Activated gamma-delta T cell treated with anti-CD3 and anti-CD28 coated beads, Interleukin-2, amount 50 U/mL, for 16 hours (primary cell): ENCODE data around the gene TOMM34.

Experiments
- DNase-seq: peaks from one replicate; pipeline ENCODE4 v3.0.0-alpha.2; 2020; ENCODE audit warnings: low read depth

Gene TOMM34, protein sequence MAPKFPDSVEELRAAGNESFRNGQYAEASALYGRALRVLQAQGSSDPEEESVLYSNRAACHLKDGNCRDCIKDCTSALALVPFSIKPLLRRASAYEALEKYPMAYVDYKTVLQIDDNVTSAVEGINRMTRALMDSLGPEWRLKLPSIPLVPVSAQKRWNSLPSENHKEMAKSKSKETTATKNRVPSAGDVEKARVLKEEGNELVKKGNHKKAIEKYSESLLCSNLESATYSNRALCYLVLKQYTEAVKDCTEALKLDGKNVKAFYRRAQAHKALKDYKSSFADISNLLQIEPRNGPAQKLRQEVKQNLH

DNA sequence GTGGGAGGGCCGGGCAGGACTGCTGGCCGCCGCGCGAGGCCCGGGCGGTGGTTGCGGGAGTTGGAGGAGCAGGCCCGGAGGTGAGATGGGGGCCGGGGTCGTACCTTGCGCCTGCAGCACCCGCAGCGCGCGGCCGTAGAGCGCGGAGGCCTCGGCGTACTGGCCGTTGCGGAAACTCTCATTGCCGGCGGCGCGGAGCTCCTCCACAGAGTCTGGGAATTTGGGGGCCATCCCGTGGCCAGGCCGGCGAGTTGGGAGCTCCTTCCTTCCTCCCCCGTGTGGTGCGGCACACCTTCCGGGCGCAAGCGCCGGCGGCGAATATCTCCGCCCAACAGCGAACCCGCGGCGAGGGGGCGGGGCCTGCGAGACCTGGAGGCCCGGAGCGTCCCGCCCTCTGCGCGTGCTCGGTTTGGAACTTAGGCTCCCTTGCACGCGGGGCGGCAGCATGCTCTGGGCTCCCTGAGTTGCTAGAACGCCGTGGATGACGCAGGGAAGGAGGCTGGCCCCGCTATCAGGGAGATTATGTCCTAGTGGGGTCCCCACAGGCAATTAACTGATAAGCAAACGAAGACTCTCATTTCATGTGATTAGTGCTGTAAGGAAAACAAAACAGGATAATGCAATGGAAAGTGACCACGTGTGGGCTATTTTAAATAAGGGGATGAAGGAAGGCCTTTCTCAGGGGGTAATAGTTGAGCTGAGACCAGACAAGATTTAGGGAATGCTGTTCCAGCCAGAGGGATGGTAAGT, at the start of gene TOMM34:
TOMM34 (minus strand) TSS at position 295 of the 750 bp plus-strand sequence; CDS start at position 231, 64 bp downstream.
- peak; percentile 92 for DNase-seq

DNA sequence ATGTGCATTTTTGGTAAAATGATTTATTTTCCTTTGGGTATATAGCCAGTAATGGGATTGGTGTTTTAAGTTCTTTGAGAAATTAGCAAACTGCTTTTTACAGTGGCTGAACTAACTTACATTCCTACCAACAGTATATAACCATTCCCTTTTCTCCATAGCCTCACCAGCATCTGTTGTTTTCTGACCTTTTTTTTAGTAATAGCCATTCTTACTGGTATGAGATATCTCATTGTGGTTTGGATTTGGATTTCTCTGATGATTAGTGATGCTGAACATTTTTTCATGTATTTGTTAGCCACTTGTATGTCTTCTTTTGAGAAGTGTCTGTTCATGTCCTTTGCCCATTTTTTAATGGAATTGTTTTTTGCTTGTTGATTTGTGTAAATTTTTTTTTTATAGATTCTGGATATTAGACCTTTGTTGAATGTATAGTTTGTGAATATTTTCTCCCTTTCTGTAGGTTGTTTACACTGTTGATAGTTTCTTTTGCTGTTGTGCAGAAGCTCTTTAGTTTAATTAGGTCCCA, 48.4 kb upstream of the TOMM34 start:
- DNase-seq = no peak

DNA sequence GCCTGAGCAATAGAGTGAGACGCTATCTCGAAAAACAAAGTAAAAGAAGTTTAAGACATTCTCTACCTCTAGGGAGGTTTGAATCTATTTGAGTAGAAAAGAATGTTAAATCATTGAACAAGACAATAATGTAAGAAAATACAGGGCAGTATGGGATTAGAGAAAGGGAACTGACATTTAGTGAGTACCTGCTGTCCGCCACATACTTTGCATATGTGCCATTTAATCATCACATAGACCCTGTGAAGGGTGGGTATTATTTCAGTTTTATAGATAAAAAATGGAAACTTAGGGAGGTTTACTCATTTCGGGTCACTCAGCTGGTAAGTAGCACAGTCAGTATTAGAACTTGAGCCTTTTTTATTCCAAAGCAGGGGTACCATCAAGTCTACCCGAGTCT, 37.5 kb upstream of the TOMM34 start:
- DNase-seq = no peak

DNA sequence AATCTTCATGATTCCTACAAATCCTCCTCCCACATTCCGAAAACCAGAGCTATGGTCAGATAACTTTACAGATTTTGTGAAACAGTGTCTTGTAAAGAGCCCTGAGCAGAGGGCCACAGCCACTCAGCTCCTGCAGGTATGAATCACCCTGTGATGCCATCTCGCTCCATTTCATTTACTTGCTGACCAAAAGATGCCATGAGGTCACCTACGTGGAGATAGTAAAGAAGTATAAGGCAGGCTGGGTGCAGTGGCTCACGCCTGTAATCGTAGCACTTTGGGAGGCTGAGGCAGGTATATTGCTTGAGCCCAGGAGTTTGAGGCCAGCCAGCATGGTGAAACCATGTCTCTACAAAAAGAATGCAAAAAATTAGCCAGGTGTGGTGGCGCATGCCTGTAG, 37.0 kb upstream of the TOMM34 start:
- no peak for DNase-seq

DNA sequence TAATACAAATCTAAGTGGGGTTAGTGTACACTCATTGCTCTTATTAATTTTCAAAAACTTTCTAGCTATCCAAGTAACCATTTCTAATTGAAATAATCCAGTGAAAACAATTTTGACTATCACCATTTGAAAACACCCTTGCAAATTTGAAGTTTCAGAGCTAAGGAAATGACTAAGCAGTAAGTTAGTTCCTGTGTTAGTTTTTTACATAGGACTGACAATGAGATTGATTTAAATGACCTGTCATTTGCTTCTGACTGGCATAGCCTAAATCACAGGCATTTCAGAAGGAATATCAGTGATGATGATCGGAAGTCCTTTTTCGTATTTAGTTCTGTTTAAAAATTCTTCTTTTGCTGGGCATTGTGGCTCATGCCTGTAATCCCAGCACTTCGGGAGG, 33.1 kb upstream of the TOMM34 start:
- no peak for DNase-seq

DNA sequence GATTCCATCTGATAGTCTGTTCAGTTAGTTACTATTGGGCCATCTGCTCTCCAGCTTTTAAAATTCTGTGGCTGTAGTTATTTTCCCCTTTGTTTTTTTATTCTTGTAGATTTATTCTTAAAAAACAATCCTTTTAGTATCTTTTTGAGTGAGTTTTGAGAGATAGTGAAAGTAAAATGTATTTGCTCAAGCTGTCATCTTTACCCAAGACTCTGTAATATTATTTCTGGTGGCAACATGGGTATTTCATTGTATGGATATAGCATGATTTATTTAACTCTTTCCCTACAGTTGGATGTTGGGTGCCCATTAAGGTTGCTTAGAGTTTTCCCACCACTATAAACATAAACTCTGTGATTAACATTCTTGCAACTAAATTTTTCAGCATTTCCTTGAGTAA, 30.8 kb upstream of the TOMM34 start:
- no peak for DNase-seq

DNA sequence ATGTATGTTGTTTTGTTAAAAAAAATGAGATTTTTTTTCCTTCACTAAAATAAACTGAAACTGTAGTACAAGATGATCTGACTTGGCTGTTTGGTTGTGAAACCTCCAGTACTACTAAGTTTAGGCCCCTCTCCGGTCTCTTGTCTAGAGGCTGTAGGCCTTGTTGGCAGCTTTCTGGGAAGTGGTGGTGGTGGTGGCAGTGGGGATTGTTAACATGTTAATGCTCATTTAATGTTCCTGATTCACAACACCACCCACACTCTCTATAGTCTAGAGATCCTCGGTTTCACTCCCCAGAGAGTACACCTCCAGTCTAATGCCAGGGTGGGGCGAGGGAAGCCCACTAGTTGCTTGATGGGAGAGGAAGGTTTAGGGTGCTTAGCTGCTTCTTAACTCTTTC, 30.2 kb upstream of the TOMM34 start:
- DNase-seq = no peak

DNA sequence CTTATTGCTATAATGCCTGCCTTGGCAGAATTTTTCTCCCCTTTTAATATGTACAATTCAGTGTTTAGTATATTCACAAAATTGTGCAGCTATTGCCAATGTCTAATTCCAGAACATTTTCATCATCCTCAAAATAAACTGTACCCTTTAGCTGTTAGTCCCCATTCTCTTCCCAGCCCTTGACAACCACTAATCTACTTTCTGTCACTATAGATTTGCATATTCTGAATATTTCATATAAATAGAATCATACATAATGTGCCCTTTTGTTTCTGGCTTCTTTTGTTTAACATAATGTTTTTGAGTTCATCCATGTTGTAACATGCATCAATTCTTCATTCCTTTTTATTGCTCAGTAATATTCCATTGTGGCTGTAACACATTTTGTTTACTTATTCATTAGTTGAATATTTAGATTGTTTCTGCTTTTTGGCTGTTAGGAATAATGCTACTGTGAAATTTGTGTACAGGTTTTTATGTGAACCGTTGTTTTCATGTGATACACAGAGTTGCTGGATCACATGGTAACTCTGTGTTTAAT, 28.5 kb upstream of the TOMM34 start:
- no peak for DNase-seq

DNA sequence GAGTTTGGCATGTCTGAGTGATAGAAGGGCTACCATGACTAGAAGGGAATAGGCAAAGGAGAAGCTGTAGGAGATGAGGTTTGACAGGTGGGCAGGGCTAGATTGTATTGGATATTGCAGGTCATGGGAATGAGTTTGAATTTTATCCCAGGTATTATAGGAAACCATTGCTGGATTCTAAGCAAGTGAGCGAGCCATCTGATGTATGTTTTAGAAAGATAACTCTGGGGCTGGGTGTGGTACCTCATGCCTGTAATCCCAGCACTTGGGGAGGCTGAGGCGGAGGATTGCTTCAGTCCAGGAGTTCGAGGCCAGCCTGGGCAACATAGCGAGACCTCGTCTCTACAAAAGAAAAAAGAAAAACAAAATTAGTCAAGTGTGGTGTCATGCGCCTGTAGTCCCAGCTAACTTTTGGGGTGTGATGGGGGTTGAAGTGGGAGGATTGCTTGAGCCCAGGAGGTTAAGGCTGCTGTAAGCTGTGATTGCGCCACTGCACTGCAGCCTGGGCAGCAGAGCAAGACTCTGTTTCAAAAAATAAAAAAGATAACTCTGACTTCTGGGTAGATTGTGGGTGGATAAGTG, 23.0 kb upstream of the TOMM34 start:
- no peak for DNase-seq

DNA sequence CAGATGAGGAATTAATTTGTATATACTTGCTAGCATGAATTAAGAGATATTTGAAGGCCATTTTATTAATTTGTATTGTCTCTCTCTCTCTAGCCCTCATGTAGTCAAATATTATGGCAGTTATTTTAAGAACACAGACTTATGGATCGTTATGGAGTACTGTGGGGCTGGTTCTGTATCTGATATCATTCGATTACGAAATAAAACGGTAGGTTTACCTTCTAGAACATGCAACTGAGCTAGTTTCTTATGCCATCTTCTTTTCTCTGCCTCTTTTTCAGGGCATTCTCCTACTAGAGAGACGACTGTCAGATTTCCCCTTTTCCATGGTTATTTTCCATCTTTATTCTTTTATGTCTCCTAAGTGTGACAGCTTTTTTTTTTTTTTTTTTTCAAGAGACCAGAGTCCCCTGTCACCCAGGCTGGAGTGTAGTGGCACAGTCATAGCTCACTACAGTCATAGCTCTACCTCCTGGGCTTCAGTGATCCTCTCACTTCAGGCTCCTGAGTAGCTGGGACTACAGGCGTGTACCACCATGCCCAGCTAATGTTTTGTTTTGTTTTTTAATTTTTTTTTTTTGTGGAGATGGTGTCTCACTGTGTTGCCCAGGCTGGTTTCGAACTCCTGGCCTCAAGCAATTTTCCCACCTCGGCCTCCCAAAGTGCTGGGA, 21.7 kb upstream of the TOMM34 start:
- no peak for DNase-seq

DNA sequence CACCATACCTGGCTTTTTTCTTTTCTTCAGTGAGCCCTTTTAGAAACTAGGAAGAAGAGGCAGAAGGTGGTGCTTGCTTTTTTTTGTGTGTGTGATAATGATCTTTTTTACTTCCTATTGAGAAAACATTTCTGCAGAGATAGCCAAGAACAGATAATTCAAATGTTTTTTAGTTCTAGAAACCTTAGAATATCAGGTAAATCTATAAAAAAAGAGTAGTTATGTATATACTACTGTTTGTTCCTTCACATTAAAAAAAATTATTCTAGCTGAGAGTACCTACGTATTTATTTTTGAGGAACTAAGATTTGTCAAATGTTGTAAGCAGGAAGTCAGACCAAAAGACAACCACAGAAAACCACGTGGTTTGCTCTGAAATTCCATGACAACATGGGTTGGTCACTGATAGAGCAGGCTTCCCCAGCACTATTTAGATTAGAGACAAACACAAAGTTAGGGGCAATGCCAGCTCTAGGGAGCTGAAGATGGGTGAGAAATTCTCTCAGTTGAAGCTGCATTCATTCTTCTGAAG, 19.0 kb upstream of the TOMM34 start:
- DNase-seq = no peak

DNA sequence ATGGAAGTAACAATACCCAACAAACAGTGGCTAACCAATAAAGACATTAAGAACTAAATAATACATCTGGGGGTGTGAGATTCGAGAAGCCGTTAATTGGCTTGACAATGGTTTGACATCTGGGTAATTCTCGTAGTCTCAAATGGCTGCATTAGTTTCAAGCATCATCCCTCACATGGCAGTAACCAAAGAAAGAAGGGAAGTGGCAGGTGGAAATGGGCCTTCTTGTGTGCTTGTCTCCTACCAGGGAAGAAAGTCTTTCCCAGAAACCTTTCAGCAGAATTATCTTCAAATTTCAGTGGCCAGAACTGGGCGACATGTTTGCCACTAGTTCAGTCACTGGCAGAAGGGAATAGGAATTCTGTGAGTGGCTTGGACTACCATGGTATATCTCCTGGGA, 16.5 kb upstream of the TOMM34 start:
- DNase-seq = no peak

DNA sequence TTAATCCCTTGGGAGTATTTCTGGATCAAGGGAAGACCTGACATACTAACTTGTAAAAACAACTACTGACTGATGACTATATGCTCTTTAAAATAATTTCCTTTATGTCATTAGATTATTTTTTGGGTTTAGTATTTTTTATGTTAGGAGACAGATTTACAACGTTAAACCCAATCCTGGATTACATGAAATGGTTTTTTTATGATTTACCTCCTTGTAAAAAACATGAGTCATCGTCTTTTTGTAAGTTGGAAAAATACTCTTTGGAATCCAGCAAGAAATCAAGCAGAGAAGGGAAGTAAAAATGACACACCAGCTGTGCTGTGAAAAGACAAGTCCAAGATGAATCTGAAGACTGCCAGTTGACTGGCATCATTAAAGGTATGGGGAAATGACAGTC, 12.9 kb upstream of the TOMM34 start:
- DNase-seq = no peak

DNA sequence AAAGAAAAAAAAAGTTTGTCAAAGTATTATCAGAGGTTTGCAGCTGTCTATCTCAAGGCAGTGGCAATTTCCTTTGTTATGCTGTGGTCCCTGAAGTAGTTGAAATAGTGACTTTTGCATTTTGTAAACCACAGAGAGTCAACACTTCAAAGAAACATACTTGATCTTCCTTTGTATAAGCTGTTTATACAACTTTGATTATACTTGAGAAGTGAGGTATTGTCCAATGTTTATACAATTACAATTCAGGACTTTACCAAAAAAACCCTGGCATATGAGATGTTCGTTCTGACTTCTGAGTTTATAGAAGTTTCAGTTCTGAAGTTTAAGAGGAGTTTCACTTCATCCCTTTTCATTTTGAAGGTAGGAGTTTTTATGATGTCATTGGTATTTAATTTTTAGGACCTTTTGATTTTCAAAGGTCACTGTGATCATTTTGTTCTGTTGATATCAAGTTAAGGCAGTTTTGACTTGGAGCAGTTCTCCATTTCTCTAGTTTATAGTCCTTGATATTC, 10.1 kb upstream of the TOMM34 start:
- no peak for DNase-seq

DNA sequence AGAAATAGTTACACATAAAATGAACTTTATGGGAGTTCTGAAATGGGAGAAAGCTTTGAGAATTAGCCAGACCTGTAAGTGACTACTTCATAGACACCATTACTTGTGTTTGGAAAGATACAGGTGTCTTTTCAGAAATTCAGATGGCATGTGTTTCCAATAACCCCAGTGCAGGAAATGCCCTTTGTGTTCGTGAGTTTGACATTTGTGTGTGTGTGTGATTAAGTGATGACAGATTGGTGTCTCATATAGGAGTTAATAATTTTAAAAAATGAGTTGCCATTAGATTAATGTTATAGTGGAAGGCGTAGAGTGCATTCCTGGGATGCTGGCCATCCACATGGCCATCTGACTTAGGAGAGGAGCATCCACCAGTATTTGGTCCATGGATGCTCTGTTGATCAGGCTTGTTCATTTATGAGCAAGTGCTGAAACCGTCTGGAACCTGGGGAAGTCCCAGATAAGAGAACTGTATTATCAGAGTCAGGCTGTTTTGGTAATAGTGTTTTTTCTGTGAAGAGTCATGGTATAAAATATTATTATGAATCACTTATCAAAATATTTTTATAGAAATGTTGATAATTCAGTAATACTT, 9.2 kb upstream of the TOMM34 start:
- DNase-seq = no peak

DNA sequence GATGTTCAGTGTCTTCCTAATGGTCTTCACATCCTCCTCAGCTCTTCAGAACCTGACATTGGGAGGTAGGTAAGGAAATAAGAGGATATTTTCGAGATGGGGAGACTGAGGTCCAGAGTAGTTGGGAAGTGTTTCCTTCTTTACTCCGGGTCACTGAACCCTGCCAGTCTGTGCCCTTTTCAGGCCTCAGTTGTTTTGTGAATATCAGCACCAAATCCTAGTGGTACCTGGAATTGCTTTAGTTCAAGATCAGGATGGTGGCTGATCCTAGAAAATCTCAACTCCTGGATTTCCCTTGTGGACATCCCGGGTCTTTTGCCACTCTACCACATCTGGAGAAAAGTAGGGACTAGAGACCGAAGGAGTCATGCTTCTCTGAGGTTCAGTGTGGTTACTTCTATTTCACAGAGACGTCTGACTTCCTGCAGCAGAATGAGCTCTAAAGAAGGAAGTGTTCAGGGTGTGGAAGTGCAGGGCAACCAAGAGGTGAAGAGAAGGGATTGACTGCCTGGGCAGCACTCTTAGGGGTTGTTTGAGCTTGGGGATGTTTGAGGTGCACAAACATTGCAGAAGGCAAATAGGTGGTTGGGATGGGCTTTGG, 7.1 kb upstream of the TOMM34 start:
- DNase-seq = no peak

DNA sequence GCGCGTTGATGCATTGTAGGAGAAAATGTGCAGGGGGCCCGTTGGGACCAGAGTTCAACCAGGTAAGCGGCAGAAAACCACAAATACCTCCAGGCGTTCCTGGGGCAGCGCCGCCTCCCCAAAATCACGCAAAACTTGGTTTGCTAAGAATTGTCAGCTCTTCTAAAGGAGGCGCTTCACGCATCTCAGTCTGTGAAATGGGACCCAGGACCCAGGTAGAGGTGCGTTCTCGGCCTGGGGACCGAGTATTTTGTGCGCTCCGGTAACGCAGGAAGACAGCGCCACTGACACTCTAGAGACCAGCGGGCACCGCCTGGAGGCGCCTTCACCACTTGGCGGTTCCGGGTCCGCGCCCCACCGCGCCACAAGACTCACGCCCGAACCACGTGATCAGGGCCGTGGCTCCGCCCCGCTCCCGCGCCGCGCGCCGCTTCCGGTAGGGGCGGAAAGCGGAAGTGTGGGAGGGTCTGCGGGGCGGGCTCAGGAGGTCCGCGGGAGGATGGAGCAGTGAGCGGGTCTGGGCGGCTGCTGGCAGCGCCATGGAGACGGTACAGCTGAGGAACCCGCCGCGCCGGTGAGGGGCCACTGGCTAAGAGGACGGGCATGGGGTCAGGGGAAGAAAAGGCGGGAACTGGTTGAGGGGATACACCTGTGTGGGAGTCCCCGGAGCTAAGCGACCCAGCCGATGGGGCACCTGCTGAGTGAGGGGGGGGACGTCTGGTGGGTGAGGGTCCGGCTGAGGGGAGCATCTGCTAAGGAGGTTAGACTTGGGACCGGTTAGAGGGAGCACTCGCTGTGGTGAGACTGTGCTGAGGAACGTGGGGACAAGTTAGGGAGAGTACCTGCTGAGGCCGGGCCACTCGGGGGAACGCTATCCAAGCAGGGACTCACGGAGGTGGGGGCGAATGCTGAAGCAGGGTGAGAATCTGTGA, 6.1 kb upstream of the TOMM34 start, which contains the start of gene STK4:
STK4 (plus strand) TSS at position 483 of the 932 bp plus-strand sequence; CDS start at position 540, 57 bp downstream.
- peak; percentile 91 for DNase-seq

DNA sequence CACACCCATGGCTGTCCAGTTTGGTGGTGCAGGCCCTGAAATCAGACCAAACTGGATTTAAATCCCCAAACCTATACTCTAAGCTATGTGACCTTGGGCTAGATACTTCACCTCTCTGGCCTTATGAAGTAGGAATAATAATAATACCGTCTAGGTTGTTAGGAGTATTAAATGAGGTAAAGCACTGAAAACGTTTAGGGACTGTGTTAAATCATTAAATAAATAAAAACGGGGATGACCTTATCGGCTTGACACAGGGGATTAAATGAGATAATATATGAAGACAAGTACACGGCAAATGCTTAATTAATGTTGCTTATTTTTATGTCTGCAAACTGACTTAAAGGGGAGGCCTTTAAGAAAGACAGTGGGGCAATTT, 5.4 kb upstream of the TOMM34 start:
- DNase-seq = no peak

DNA sequence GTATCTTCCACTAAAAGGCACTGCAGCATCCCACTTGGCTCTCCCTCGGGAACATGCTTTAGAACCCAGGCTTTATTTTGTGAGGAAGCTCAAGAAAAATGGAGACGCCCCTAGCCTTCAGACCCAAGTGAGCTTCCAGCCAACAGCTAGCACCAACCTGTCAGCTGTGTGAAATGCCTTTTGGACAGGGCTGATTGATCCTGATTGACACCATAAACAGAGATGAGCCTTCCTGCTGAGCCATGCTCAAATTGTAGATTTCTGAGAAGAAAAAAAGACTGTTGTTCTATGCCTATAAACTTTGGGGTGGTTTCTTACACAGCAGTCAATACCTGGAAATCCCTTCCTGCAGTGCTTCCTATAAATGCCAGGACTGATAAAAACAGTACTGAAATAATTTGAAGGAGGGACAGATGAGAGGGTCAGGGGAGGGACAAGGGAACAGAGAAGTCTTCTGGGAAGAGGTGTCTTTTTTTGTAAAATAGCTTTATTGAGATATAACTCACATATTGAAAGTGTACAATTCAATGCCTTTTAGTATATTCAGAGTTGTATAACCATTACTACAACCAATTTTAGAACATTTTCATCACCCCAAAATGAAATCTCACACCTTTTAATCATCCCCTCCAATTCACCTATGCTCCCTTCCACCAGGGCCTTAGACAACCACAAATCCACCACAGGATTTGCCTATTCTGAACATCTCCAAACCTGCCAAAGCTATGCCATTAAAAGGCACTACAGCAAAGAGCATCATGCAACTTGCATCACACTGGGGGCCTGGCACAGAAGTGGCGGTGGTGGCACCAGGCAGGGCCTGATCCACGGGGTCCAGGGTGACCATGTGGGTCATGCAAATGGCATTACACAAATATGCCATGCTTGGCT, 3.4 kb upstream of the TOMM34 start:
- no peak for DNase-seq
